Mammary epithelial cell (primary cell): ENCODE results near the gene PEBP1.

Source experiments
- CTCF ChIP-seq, 2 donors: IDR thresholded peaks in 1 of 2; conservative IDR thresholded peaks in 1 of 2; 2 replicates each; pipeline ENCODE4 v1.5.1; 2011 to 2012; ENCODE audit warnings: inconsistent platforms in 2 of 2, low read length in 2 of 2, mild to moderate bottlenecking in 2 of 2, control low read depth in 1 of 2, low read depth in 1 of 2; ENCODE audit not compliant: insufficient read depth in 1 of 2; ENCODE audit errors: extremely low read depth in 1 of 2
- EZH2 ChIP-seq: IDR thresholded peaks from 2 replicates; pipeline ENCODE4 v1.6.1; 2012; ENCODE audit warnings: low read length, inconsistent platforms, borderline replicate concordance

- TF ChIP-seq CTCF (conservative IDR thresholded peaks at IDR 0.05 in 1 of 2, IDR thresholded peaks at IDR 0.05 in 1 of 2; ENCODE audit: extremely low read depth in 1 of 2, insufficient read depth in 1 of 2, low read depth in 1 of 2, low read length in 2 of 2), result no peak
- TF ChIP-seq EZH2, result no peak
Observed at GRCh38 chr12:118151755-118152154, 15.8 kb downstream of the PEBP1 start.
